NCI-H226 (cell line): Measurements from ENCODE around the gene SKP2.
"Not testable (repeated sequence)": the region's sequence is repeated elsewhere in the genome, so short reads cannot be mapped to it uniquely, and the experiment has no call there.

Source experiments
- DNase-seq: peaks from one replicate; pipeline ENCODE4 v3.0.0-alpha.2; 2015

SKP2 gene

GRCh38 chr5:36158144-36158543 is 6.2 kb downstream of the SKP2 start:
- DNase-seq: no peak

GRCh38 chr5:36160617-36161016 is 8.7 kb downstream of the SKP2 start:
- DNase-seq: no peak

- peak; percentile 11 for DNase-seq
Observed at GRCh38 chr5:36161361-36161760, 9.4 kb downstream of the SKP2 start.

- no peak for DNase-seq
Observed at GRCh38 chr5:36162810-36163486, 11.0 kb downstream of the SKP2 start.

GRCh38 chr5:36164461-36164860 is 12.6 kb downstream of the SKP2 start:
- DNase-seq: no peak

- no peak for DNase-seq
Observed at GRCh38 chr5:36168737-36169136, 16.8 kb downstream of the SKP2 start.

- DNase-seq: no peak
Observed at GRCh38 chr5:36170832-36171424, 19.0 kb downstream of the SKP2 start.

GRCh38 chr5:36172599-36172998 is 20.7 kb downstream of the SKP2 start:
- DNase-seq: no peak

GRCh38 chr5:36173426-36173825 is 21.5 kb downstream of the SKP2 start:
- no peak for DNase-seq

GRCh38 chr5:36174119-36174518 is 22.2 kb downstream of the SKP2 start:
- no peak for DNase-seq

- DNase-seq: no peak
Observed at GRCh38 chr5:36175043-36175442, 23.1 kb downstream of the SKP2 start.

GRCh38 chr5:36177154-36177553 is 25.2 kb downstream of the SKP2 start:
- no peak for DNase-seq

- DNase-seq: peak; percentile 12
Observed at GRCh38 chr5:36177715-36178523, 26.0 kb downstream of the SKP2 start.

GRCh38 chr5:36178524-36178890 is 26.6 kb downstream of the SKP2 start:
- no peak for DNase-seq

GRCh38 chr5:36179950-36180349 is 28.0 kb downstream of the SKP2 start:
- no peak for DNase-seq

- no peak for DNase-seq
Observed at GRCh38 chr5:36180556-36181350, 28.8 kb downstream of the SKP2 start.

GRCh38 chr5:36181774-36182173 is 29.9 kb downstream of the SKP2 start:
- DNase-seq: no peak

GRCh38 chr5:36184408-36184807 is 32.5 kb downstream of the SKP2 start:
- not testable (repeated sequence) for DNase-seq

- DNase-seq: no peak
Observed at GRCh38 chr5:36193746-36194145, 41.8 kb downstream of the SKP2 start.

- DNase-seq: peak; percentile 21
Observed at GRCh38 chr5:36198281-36198680, 46.4 kb downstream of the SKP2 start.

GRCh38 chr5:36198783-36199182 is 46.9 kb downstream of the SKP2 start:
- not testable (repeated sequence) for DNase-seq

GRCh38 chr5:36199620-36200019 is 47.7 kb downstream of the SKP2 start:
- peak; percentile 71 for DNase-seq

- peak; percentile 73 for DNase-seq
Observed at GRCh38 chr5:36200513-36200912, 48.6 kb downstream of the SKP2 start.
